ENCODE data around the gene DYRK1B. TPM values are rescaled to one million over a fixed set of nuclear protein-coding genes. Genes with fewer than 3 reads are reported as not detected.

DYRK1B gene
- total and polyA plus RNA-seq, 12 donors = 7.8 to 66.6 (median 25.5) TPM

DNA sequence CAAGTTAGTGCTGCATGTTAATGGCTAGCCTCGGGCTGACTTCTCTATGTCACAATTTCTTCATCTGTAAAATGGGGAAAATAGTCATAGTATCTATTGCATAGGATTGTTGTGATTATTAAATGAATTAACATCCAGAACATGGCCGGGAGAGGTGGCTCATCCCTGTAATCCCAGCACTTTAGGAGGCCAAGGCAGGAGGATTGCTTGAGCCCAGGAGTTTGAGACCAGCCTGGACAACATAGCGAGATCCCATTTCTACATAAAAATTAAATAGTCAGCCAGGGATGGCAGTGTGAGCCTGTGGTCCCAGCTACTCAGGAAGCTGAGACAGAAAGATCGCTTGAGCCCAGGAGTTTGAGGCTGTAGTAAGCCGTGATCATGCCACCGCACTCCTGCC is 34.0 kb upstream of the DYRK1B start:
- 90 to 97% (median 95%) methylated on average over 6 of the region's 6 CpGs for WGBS, 4 donors
- no peaks in the 10 kb centered on the region for H3K9me3 ChIP-seq (replicated peaks in 1 of 3)
- no peak for DNase-seq
- no peaks in the 10 kb centered on the region for H3K36me3 ChIP-seq (replicated peaks in 1 of 2)
- intact Hi-C loops (cut with DNase I) = no loop called here
- H3K4me1 ChIP-seq (replicated peaks in 1 of 2) = no peaks in the 10 kb centered on the region
- TF ChIP-seq, protein P1, sequence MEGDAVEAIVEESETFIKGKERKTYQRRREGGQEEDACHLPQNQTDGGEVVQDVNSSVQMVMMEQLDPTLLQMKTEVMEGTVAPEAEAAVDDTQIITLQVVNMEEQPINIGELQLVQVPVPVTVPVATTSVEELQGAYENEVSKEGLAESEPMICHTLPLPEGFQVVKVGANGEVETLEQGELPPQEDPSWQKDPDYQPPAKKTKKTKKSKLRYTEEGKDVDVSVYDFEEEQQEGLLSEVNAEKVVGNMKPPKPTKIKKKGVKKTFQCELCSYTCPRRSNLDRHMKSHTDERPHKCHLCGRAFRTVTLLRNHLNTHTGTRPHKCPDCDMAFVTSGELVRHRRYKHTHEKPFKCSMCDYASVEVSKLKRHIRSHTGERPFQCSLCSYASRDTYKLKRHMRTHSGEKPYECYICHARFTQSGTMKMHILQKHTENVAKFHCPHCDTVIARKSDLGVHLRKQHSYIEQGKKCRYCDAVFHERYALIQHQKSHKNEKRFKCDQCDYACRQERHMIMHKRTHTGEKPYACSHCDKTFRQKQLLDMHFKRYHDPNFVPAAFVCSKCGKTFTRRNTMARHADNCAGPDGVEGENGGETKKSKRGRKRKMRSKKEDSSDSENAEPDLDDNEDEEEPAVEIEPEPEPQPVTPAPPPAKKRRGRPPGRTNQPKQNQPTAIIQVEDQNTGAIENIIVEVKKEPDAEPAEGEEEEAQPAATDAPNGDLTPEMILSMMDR (IDR thresholded peaks at IDR 0.05) = no peak
- TF ChIP-seq POLR2A (IDR thresholded peaks at IDR 0.05) = no peak
- H3K4me3 ChIP-seq = no peak overlapping the region
- no peak overlapping the region for H3K27ac ChIP-seq
- no peaks in the 10 kb centered on the region for H3K27me3 ChIP-seq

DNA sequence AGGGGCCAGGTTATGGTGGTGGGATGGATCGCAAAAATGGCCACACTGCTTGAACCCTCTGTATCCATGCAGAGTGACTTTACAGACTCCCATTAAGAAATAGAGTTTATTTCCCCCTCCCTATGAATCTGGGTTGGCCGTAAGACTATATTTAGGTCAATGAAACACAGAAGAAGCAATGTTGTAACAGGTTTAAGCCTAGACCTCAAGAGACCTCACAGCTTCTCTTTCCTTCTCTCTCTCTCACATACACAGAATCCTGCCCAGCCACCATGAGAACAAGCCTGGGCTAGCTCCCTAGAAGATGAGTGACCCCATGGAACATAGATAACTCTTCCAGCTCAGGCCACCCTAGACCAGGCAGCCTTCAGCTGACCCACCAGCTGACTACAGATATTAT is 33.2 kb upstream of the DYRK1B start:
- Histone ChIP-seq H3K36me3 (replicated peaks in 1 of 2) (no peaks in the 10 kb centered on the region), H3K4me3 (no peak overlapping the region), H3K9me3 (replicated peaks in 1 of 3) (no peaks in the 10 kb centered on the region), H3K27ac (no peak overlapping the region), H3K4me1 (replicated peaks in 1 of 2) (no peaks in the 10 kb centered on the region), H3K27me3 (no peaks in the 10 kb centered on the region)
- WGBS, 4 donors = 83 to 97% (median 90%) methylated on average over 2 of the region's 2 CpGs
- TF ChIP-seq, protein P1 (IDR thresholded peaks at IDR 0.05) = no peak
- no peak for TF ChIP-seq POLR2A (IDR thresholded peaks at IDR 0.05)
- intact Hi-C loops (cut with DNase I) = no loop called here
- DNase-seq = no peak

DNA sequence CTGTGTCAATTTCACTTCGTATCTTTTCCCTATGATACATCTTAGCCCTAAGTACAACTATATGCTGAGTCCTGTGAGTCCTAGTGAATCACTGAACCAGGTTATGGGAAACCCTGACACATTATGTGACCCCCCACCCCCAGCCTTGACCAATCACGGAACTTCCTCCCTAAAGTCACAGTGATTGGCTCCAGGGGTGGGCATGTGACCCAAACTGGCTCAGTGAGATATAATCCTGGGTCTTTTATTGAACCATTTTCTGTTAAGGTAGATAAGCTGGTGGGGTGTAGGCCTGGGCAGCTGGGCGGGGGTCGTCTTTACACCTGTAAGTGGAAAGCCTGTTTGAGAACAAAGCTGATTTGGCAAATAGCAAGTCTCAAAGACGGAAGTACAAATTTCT is 32.0 kb upstream of the DYRK1B start:
- Histone ChIP-seq H3K36me3 (replicated peaks in 1 of 2) (no peaks in the 10 kb centered on the region), H3K27ac (no peak overlapping the region), H3K4me3 (no peak overlapping the region), H3K27me3 (no peaks in the 10 kb centered on the region), H3K9me3 (replicated peaks in 1 of 3) (no peaks in the 10 kb centered on the region), H3K4me1 (replicated peaks in 1 of 2) (no peaks in the 10 kb centered on the region)
- TF ChIP-seq POLR2A (IDR thresholded peaks at IDR 0.05) = no peak
- TF ChIP-seq, protein P1 (IDR thresholded peaks at IDR 0.05) = no peak
- no peak for DNase-seq
- intact Hi-C loops (cut with DNase I) = no loop called here
- 64 to 90% (median 81%) methylated on average over 5 of the region's 5 CpGs for WGBS, 4 donors

DNA sequence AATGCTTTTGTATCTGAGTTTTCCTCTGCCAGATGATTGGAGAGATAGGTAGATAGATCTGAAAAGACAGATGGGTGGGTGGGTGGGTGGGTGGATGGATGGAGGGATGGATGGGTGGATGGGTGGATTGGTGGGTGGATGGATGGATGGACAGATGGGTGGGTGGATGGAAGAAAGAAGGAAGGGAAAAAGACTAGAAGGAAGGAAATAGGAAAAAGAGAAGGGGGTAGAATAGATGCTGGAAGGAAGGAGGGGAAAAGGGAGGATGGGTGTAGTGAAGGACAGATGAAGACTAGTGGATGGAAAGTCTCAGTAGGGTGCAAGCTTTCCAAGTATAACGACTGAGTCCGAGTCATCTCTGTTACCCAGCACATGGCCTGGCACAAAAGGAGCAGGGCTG is 31.2 kb upstream of the DYRK1B start:
- Histone ChIP-seq H3K36me3 (replicated peaks in 1 of 2) (no peaks in the 10 kb centered on the region), H3K27ac (no peak overlapping the region), H3K27me3 (no peaks in the 10 kb centered on the region), H3K9me3 (replicated peaks in 1 of 3) (no peaks in the 10 kb centered on the region), H3K4me1 (replicated peaks in 1 of 2) (no peaks in the 10 kb centered on the region), H3K4me3 (no peak overlapping the region)
- TF ChIP-seq, protein P1 (IDR thresholded peaks at IDR 0.05) = no peak
- no peak for TF ChIP-seq POLR2A (IDR thresholded peaks at IDR 0.05)
- DNase-seq = no peak
- WGBS, 4 donors = 80 to 90% (median 89%) methylated on average over 2 of the region's 2 CpGs
- intact Hi-C loops (cut with DNase I) = no loop called here

All from adrenal gland (tissue), 12 donors.